Measurements from ENCODE around the gene P2RX6. TPM values are rescaled to one million over a fixed set of nuclear protein-coding genes. Genes with fewer than 3 reads are reported as not detected.
"Not testable (repeated sequence)": the region's sequence is repeated elsewhere in the genome, so short reads cannot be mapped to it uniquely, and the experiment has no call there.

The P2RX6 gene
- polyA plus RNA-seq, 1 donor (not counting 4 experiments of a cell fraction or from before 2014, with no cell fraction given), result 0.87 TPM

DNA sequence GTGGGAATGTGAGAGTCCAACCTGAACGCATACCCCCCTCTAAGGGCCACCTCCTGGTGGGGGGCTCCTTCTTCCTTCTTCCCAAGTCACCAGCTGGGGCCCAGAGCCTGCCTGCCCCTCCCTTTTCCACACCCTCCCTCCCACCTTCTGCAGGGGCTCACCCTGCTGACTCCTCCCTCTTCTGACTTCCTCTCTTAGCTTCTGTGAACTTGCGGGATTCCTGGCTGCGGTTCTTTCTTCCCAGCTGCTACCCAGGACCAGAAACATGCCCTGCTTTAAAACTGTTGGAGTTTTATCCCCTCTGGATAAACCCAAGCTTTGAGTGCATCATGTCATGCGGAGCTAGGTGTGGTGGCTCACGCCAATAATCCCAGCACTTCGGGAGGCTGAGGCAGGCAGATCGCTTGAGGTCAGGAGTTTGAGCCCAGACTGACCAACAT lies 40.9 kb downstream of the P2RX6 start:
- H3K27ac ChIP-seq (ENCODE audit: control insufficient read depth, insufficient read depth, low read length), result no peak overlapping the region
- dilution Hi-C loops (cut with MboI; ENCODE audit: extremely low pct_ligation_motif_present, low sequenced_read_pairs), result no loop called here
- TF ChIP-seq EZH2 (IDR thresholded peaks at IDR 0.05; ENCODE audit: low read length), result no peak
- TF ChIP-seq, protein P1, sequence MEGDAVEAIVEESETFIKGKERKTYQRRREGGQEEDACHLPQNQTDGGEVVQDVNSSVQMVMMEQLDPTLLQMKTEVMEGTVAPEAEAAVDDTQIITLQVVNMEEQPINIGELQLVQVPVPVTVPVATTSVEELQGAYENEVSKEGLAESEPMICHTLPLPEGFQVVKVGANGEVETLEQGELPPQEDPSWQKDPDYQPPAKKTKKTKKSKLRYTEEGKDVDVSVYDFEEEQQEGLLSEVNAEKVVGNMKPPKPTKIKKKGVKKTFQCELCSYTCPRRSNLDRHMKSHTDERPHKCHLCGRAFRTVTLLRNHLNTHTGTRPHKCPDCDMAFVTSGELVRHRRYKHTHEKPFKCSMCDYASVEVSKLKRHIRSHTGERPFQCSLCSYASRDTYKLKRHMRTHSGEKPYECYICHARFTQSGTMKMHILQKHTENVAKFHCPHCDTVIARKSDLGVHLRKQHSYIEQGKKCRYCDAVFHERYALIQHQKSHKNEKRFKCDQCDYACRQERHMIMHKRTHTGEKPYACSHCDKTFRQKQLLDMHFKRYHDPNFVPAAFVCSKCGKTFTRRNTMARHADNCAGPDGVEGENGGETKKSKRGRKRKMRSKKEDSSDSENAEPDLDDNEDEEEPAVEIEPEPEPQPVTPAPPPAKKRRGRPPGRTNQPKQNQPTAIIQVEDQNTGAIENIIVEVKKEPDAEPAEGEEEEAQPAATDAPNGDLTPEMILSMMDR (optimal IDR thresholded peaks at IDR 0.05 in 1 of 3, IDR thresholded peaks at IDR 0.05 in 1 of 3, conservative IDR thresholded peaks at IDR 0.05 in 1 of 3; ENCODE audit: extremely low read depth in 1 of 3, insufficient read depth in 2 of 3, low read length in 3 of 3), result no peak

GRCh38 chr22:21060363-21060762 lies 45.4 kb downstream of the P2RX6 start:
- H3K9me1 ChIP-seq (ENCODE audit: control insufficient read depth, extremely low read depth, insufficient read depth, low read length); H4K20me1 ChIP-seq (ENCODE audit: control insufficient read depth, extremely low read depth, insufficient read depth, low read length); H3K27ac ChIP-seq (ENCODE audit: control insufficient read depth, insufficient read depth, low read length); H3K4me2 ChIP-seq (ENCODE audit: control insufficient read depth, extremely low read depth, insufficient read depth, low read depth, low read length); H3K4me1 ChIP-seq (ENCODE audit: control insufficient read depth, extremely low read depth, insufficient read depth, low read length); H3K4me3 ChIP-seq (ENCODE audit: control insufficient read depth in 2 of 3, extremely low read depth in 1 of 3, insufficient read depth in 2 of 3, low read depth in 1 of 3, low read length in 3 of 3); H2AFZ ChIP-seq (ENCODE audit: control insufficient read depth, low read length); dilution Hi-C loops (cut with MboI; ENCODE audit: extremely low pct_ligation_motif_present, low sequenced_read_pairs); H3K79me2 ChIP-seq (ENCODE audit: control insufficient read depth, insufficient read depth, low read length); DNase-seq (ENCODE audit: low read depth, low spot score); H3K36me3 ChIP-seq (ENCODE audit: control insufficient read depth in 2 of 2, extremely low read depth in 1 of 2, insufficient read depth in 2 of 2, low read length in 2 of 2); FAIRE-seq; H3K9me3 ChIP-seq (ENCODE audit: control insufficient read depth, low read depth, low read length); H3K27me3 ChIP-seq (ENCODE audit: control insufficient read depth, extremely low read depth, insufficient read depth, low read length); H3K9ac ChIP-seq (ENCODE audit: control insufficient read depth, extremely low read depth, insufficient read depth, low read length): not testable (repeated sequence)

More for the DNA sequence above, 40.9 kb downstream of the P2RX6 start:
- FAIRE-seq (no peak), DNase-seq (ENCODE audit: low read depth, low spot score) (no peak)
- Histone ChIP-seq H3K4me1 (ENCODE audit: control insufficient read depth, extremely low read depth, insufficient read depth, low read length) (peaks cover 7% of the 10 kb centered on the region), H3K4me2 (ENCODE audit: control insufficient read depth, extremely low read depth, insufficient read depth, low read depth, low read length) (no peak overlapping the region), H3K9ac (ENCODE audit: control insufficient read depth, extremely low read depth, insufficient read depth, low read length) (no peak overlapping the region), H3K36me3 (ENCODE audit: control insufficient read depth in 2 of 2, extremely low read depth in 1 of 2, insufficient read depth in 2 of 2, low read length in 2 of 2) (no peaks in the 10 kb centered on the region), H3K9me3 (ENCODE audit: control insufficient read depth, low read depth, low read length) (no peaks in the 10 kb centered on the region), H3K79me2 (ENCODE audit: control insufficient read depth, insufficient read depth, low read length) (no peaks in the 10 kb centered on the region), H3K9me1 (ENCODE audit: control insufficient read depth, extremely low read depth, insufficient read depth, low read length) (no peaks in the 10 kb centered on the region), H2AFZ (ENCODE audit: control insufficient read depth, low read length) (no peak overlapping the region), H3K4me3 (ENCODE audit: control insufficient read depth in 2 of 3, extremely low read depth in 1 of 3, insufficient read depth in 2 of 3, low read depth in 1 of 3, low read length in 3 of 3) (no peak overlapping the region), H3K27me3 (ENCODE audit: control insufficient read depth, extremely low read depth, insufficient read depth, low read length) (no peaks in the 10 kb centered on the region), H4K20me1 (ENCODE audit: control insufficient read depth, extremely low read depth, insufficient read depth, low read length) (no peaks in the 10 kb centered on the region)

DNA sequence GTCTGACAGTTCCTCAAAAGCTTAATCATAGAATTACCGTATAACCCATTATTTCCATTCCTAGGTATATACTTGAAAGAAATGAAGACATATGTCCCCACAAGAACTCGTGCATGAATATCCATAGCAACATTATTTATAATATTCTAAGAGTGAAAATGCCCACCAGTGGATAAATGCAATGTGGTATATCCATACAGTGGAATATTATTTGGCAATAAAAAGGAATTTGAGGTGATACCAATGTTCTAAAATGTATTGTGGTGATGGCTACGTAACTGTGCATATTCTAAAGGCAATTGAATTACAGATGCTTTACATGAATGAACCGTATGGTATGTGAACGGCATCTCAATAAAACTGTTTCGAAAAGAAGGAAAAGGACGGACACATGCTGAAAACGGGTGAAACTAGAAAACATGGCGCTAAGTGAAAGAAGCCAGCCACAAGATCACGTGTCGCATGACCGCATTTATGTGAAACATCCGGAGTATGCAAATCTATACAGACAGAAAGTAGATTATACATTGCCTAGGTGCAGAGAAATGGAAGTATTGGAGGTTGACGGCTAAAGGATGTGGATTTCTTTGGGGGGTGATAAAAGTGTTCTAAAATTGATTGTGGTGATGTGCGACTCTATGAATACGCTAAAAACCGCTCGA lies 46.8 kb downstream of the P2RX6 start:
- H3K9ac ChIP-seq (ENCODE audit: control insufficient read depth, extremely low read depth, insufficient read depth, low read length); H4K20me1 ChIP-seq (ENCODE audit: control insufficient read depth, extremely low read depth, insufficient read depth, low read length); H3K4me3 ChIP-seq (ENCODE audit: control insufficient read depth in 2 of 3, extremely low read depth in 1 of 3, insufficient read depth in 2 of 3, low read depth in 1 of 3, low read length in 3 of 3); H3K9me1 ChIP-seq (ENCODE audit: control insufficient read depth, extremely low read depth, insufficient read depth, low read length); H2AFZ ChIP-seq (ENCODE audit: control insufficient read depth, low read length); H3K4me2 ChIP-seq (ENCODE audit: control insufficient read depth, extremely low read depth, insufficient read depth, low read depth, low read length); H3K27ac ChIP-seq (ENCODE audit: control insufficient read depth, insufficient read depth, low read length); H3K27me3 ChIP-seq (ENCODE audit: control insufficient read depth, extremely low read depth, insufficient read depth, low read length); DNase-seq (ENCODE audit: low read depth, low spot score); dilution Hi-C loops (cut with MboI; ENCODE audit: extremely low pct_ligation_motif_present, low sequenced_read_pairs); H3K4me1 ChIP-seq (ENCODE audit: control insufficient read depth, extremely low read depth, insufficient read depth, low read length); H3K36me3 ChIP-seq (ENCODE audit: control insufficient read depth in 2 of 2, extremely low read depth in 1 of 2, insufficient read depth in 2 of 2, low read length in 2 of 2); H3K9me3 ChIP-seq (ENCODE audit: control insufficient read depth, low read depth, low read length); H3K79me2 ChIP-seq (ENCODE audit: control insufficient read depth, insufficient read depth, low read length): not testable (repeated sequence)
- FAIRE-seq, result peak; percentile 9

- DNase-seq (ENCODE audit: low read depth, low spot score); H3K79me2 ChIP-seq (ENCODE audit: control insufficient read depth, insufficient read depth, low read length); H3K9me1 ChIP-seq (ENCODE audit: control insufficient read depth, extremely low read depth, insufficient read depth, low read length); dilution Hi-C loops (cut with MboI; ENCODE audit: extremely low pct_ligation_motif_present, low sequenced_read_pairs); H4K20me1 ChIP-seq (ENCODE audit: control insufficient read depth, extremely low read depth, insufficient read depth, low read length); H3K27ac ChIP-seq (ENCODE audit: control insufficient read depth, insufficient read depth, low read length); H2AFZ ChIP-seq (ENCODE audit: control insufficient read depth, low read length); H3K9me3 ChIP-seq (ENCODE audit: control insufficient read depth, low read depth, low read length); H3K4me2 ChIP-seq (ENCODE audit: control insufficient read depth, extremely low read depth, insufficient read depth, low read depth, low read length); H3K4me3 ChIP-seq (ENCODE audit: control insufficient read depth in 2 of 3, extremely low read depth in 1 of 3, insufficient read depth in 2 of 3, low read depth in 1 of 3, low read length in 3 of 3); H3K27me3 ChIP-seq (ENCODE audit: control insufficient read depth, extremely low read depth, insufficient read depth, low read length); H3K9ac ChIP-seq (ENCODE audit: control insufficient read depth, extremely low read depth, insufficient read depth, low read length); H3K4me1 ChIP-seq (ENCODE audit: control insufficient read depth, extremely low read depth, insufficient read depth, low read length); H3K36me3 ChIP-seq (ENCODE audit: control insufficient read depth in 2 of 2, extremely low read depth in 1 of 2, insufficient read depth in 2 of 2, low read length in 2 of 2); FAIRE-seq: not testable (repeated sequence)
Measured at GRCh38 chr22:21064425-21064824, 49.5 kb downstream of the P2RX6 start.
